ENCODE results near the gene SYNE1.

GRCh38 chr6:152380351-152380767 lies 256.8 kb downstream of the SYNE1 start:
- TF ChIP-seq ETV6 (CRISPR knock-in tag; IDR thresholded peaks at IDR 0.05) (no peak), CTCF (IDR thresholded peaks at IDR 0.05) (no peak), E2F4 (CRISPR knock-in tag; IDR thresholded peaks at IDR 0.05; ENCODE audit: borderline replicate concordance, low read depth) (no peak), USF1 (CRISPR knock-in tag; IDR thresholded peaks at IDR 0.05) (no peak), MAX (CRISPR knock-in tag; IDR thresholded peaks at IDR 0.05) (no peak)

All from WTC11 (cell line).